HG03159 (cell line): ENCODE measurements around the gene CPE.

Source experiments
- ATAC-seq: cut with Tn5 transposase; IDR thresholded peaks from one replicate; pipeline ENCODE4 v1.9.1; 2021; ENCODE audit warnings: mild to moderate bottlenecking, moderate library complexity; ENCODE audit not compliant: unreplicated experiment

CPE gene

DNA sequence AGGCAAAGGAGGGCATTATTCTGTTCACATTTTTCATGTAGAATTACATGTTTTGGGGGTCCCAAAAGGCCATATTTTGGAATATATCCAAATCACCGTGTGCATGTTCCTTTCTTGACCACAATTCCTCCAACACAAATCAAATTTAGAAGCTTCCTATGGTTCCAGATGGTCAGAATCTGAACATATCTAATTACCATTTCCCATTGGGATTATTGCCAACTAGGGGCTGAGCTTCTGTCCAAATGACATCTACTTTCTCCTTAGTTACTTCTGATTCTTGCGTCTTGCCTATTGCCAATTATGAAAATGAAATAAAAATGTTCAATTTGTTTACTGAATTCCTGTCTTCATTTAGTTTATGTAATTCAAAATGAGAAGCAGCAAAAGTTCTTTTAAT lies 163.7 kb downstream of the CPE start:
- no peak for ATAC-seq
